K562 (cell line): Measurements from ENCODE around the gene GNB2. TPM values are rescaled to one million over a fixed set of nuclear protein-coding genes. Genes with fewer than 3 reads are reported as not detected.

Source experiments
- ATF3 ChIP-seq, 2 experiments: fragments of 450-650 bp in 1 of 2; sonication (generic) in 1 of 2; formaldehyde crosslinking in 1 of 2; IDR thresholded peaks in 1 of 2; conservative IDR thresholded peaks in 1 of 2; 2 replicates each; pipeline versions ENCODE4 v1.6.1 to v1.8.1; 2016 to 2023; ENCODE audit warnings: mild to moderate bottlenecking in 2 of 2, moderate library complexity in 2 of 2, inconsistent platforms in 1 of 2, missing genetic modification reagents in 1 of 2
- ATF7 ChIP-seq: fragments of 450-650 bp; IDR thresholded peaks from 2 replicates; pipeline ENCODE4 v1.7.1; 2014; ENCODE audit warnings: mild to moderate bottlenecking, moderate library complexity
- CC2D1A ChIP-seq: fragments of 450-650 bp; IDR thresholded peaks from 2 replicates; pipeline ENCODE4 v1.6.1; 2017; ENCODE audit warnings: mild to moderate bottlenecking
- CREB5 ChIP-seq: fragments of 250-450 bp; sonication (Bioruptor Pico); IDR thresholded peaks from 2 replicates; pipeline ENCODE4 v1.5.0; 2020; ENCODE audit warnings: mild to moderate bottlenecking
- ETV6 ChIP-seq, 3 experiments: fragments of 150-350 bp in 1 of 3; sonication (generic) in 1 of 3; formaldehyde crosslinking in 1 of 3; IDR thresholded peaks; 2 replicates each; pipeline versions ENCODE4 v1.6.1 to v1.8.0; 2014 to 2022; ENCODE audit warnings: borderline replicate concordance in 2 of 3, low read depth in 2 of 3, antibody characterized with exemption in 1 of 3, low read length in 1 of 3, mild to moderate bottlenecking in 1 of 3, missing genetic modification reagents in 1 of 3
- FOS ChIP-seq: IDR thresholded peaks from 3 replicates; pipeline ENCODE4 v1.6.1; 2011; ENCODE audit not compliant: insufficient read length; ENCODE audit errors: extremely low read depth
- FOXA1 ChIP-seq: fragments of 450-650 bp; IDR thresholded peaks from 2 replicates; pipeline ENCODE4 v1.6.1; 2016; ENCODE audit warnings: mild to moderate bottlenecking, borderline replicate concordance
- FOXA3 ChIP-seq, 2 experiments: fragments of 450-650 bp in 1 of 2; sonication (generic) in 1 of 2; formaldehyde crosslinking; IDR thresholded peaks in 1 of 2; conservative IDR thresholded peaks in 1 of 2; 2 replicates each; pipeline versions ENCODE4 v1.4.0 to v1.8.0; 2020 to 2022; ENCODE audit warnings: mild to moderate bottlenecking in 2 of 2, missing genetic modification reagents in 1 of 2
- FUS ChIP-seq: fragments of 200-400 bp; formaldehyde crosslinking; optimal IDR thresholded peaks from 2 replicates; pipeline ENCODE3; 2017; ENCODE audit warnings: low read depth, low read length
- HMGN3 ChIP-seq: IDR thresholded peaks from 2 replicates; pipeline ENCODE4 v1.6.1; 2011; ENCODE audit warnings: borderline replicate concordance, low read depth, mild to moderate bottlenecking, mixed read lengths, low read length; ENCODE audit not compliant: insufficient read length; ENCODE audit errors: extremely low read depth
- HNRNPUL1 ChIP-seq: fragments of 200-400 bp; formaldehyde crosslinking; IDR thresholded peaks from 2 replicates; pipeline ENCODE4 v1.6.1; 2017; ENCODE audit warnings: low read length
- LCOR ChIP-seq: sonication (generic); formaldehyde crosslinking; IDR thresholded peaks from 2 replicates; pipeline ENCODE4 v1.8.0; 2022; ENCODE audit warnings: mild to moderate bottlenecking, missing genetic modification reagents
- NCOA2 ChIP-seq, 2 experiments: fragments of 450-650 bp; IDR thresholded peaks; 2 replicates each; pipeline ENCODE4 v1.6.1; 2018; ENCODE audit warnings: mild to moderate bottlenecking in 2 of 2, moderate library complexity in 1 of 2; ENCODE audit not compliant: partially characterized antibody in 2 of 2
- NR3C1 ChIP-seq: sonication (generic); formaldehyde crosslinking; IDR thresholded peaks from 2 replicates; pipeline ENCODE4 v1.8.1; 2022; ENCODE audit warnings: missing genetic modification reagents
- RBM34 ChIP-seq: fragments of 200-400 bp; formaldehyde crosslinking; IDR thresholded peaks from 2 replicates; pipeline ENCODE4 v1.6.1; 2018; ENCODE audit warnings: low read length, borderline replicate concordance; ENCODE audit not compliant: insufficient read depth
- SOX6 ChIP-seq: fragments of 450-650 bp; IDR thresholded peaks from 2 replicates; pipeline ENCODE4 v1.6.1; 2014; ENCODE audit warnings: mild to moderate bottlenecking
- THRB ChIP-seq: fragments of 450-650 bp; formaldehyde crosslinking; conservative IDR thresholded peaks from 2 replicates; pipeline ENCODE4 v1.4.0; 2022; ENCODE audit warnings: mild to moderate bottlenecking, missing genetic modification characterization
- TOE1 ChIP-seq, 2 experiments: fragments of 450-650 bp in 1 of 2; sonication (generic) in 1 of 2; formaldehyde crosslinking in 1 of 2; IDR thresholded peaks; 2 replicates each; pipeline versions ENCODE4 v1.7.1 to v1.8.0; 2016 to 2022; ENCODE audit warnings: borderline replicate concordance in 2 of 2, mild to moderate bottlenecking in 2 of 2, antibody characterized with exemption in 1 of 2, inconsistent platforms in 1 of 2, low read depth in 1 of 2, missing genetic modification reagents in 1 of 2, moderate library complexity in 1 of 2
- TRIM28 ChIP-seq: fragments of 450-650 bp; IDR thresholded peaks from 2 replicates; pipeline ENCODE4 v1.6.1; 2017
- ZBTB1 ChIP-seq: sonication (generic); formaldehyde crosslinking; IDR thresholded peaks from 2 replicates; pipeline ENCODE4 v1.8.1; 2023; ENCODE audit warnings: missing genetic modification reagents, low read depth, mild to moderate bottlenecking, borderline replicate concordance
- ZBTB17 ChIP-seq: fragments of 450-650 bp; formaldehyde crosslinking; IDR thresholded peaks from 2 replicates; pipeline ENCODE4 v1.4.0; 2020; ENCODE audit warnings: mild to moderate bottlenecking
- ZC3H11A ChIP-seq: IDR thresholded peaks from 2 replicates; pipeline ENCODE4 v1.6.1; 2012; ENCODE audit warnings: low read depth, low read length, improper control_type of control experiment
- ZKSCAN8 ChIP-seq: fragments of 200-800 bp; sonication (Bioruptor generic); IDR thresholded peaks from 2 replicates; pipeline ENCODE4 v1.6.1; 2016; ENCODE audit warnings: missing genetic modification characterization, missing compliant biosample characterization
- polyA plus RNA-seq, 8 experiments: library from polyadenylated mRNA; depleted of rRNA in 4 of 8; stranded (reverse) in 5 of 8; unstranded in 3 of 8; fragments of >200 nt; fragmentation: Nextera tagmentation in 2 of 8; fragmentation: Illumina TruSeq in 1 of 8; extraction: Ambion mirVana in 2 of 8; extraction: Trizol in 1 of 8; gene quantifications; 2 replicates each; pipeline versions ENCODE4 v1.2.1 to v1.2.3, GENCODE V29; 2011 to 2014; ENCODE audit warnings: inconsistent platforms in 1 of 8, missing spikeins in 1 of 8
- total RNA-seq, 7 experiments: library from RNA; depleted of rRNA in 6 of 7; stranded (reverse); fragments of >200 nt in 6 of 7; fragmentation: Illumina TruSeq in 2 of 7; extraction: Trizol in 2 of 7; gene quantifications; 2 replicates each; pipeline versions ENCODE4 v1.2.1 to v1.2.3, GENCODE V29; 2011 to 2021; ENCODE audit warnings: low replicate concordance in 1 of 7

The GNB2 gene
- total and polyA plus RNA-seq, 9 of the 15 experiments (the other 6 are each of a cell fraction or from before 2014, with no cell fraction given): 0.65 to 320 (median 104) TPM

GRCh38 chr7:100655908-100656674, 17.4 kb upstream of the GNB2 start, which contains the start of gene ACTL6B (continued):
- TF ChIP-seq CREB5 (CRISPR knock-in tag) (no peak), SOX6 (peak; percentile 74), HNRNPUL1 (no peak), THRB (CRISPR knock-in tag) (no peak), LCOR (peak; percentile 98), NCOA2 (IDR thresholded peaks at IDR 0.05; ENCODE audit: partially characterized antibody in 2 of 2) (no peak), ETV6 (IDR thresholded peaks at IDR 0.05; ENCODE audit: borderline replicate concordance in 1 of 2, low read depth in 2 of 2, low read length in 1 of 2) (peak in 1 of 2 experiments; percentile 43; a peak in 1 of 4 replicates), ETV6 (CRISPR knock-in tag; IDR thresholded peaks at IDR 0.05; ENCODE audit: borderline replicate concordance) (peak; percentile 74; the same call in 1 of the 2 replicates), HMGN3 (peak; percentile 93), ATF7 (peak; percentile 56; the same call in 1 of the 2 replicates), ZC3H11A (no peak), RBM34 (no peak), ATF3 (IDR thresholded peaks at IDR 0.05) (no peak), ATF3 (CRISPR knock-in tag; conservative IDR thresholded peaks at IDR 0.05) (0 out of 2 replicates have a peak, but pooled peaks have one; percentile 65), TRIM28 (no peak), ZBTB1 (peak; percentile 76; the same call in 1 of the 2 replicates), FOXA3 (CRISPR knock-in tag; conservative IDR thresholded peaks at IDR 0.05 in 1 of 2, IDR thresholded peaks at IDR 0.05 in 1 of 2) (peak in 1 of 2 experiments; percentile 84; a peak in 2 of 4 replicates), NR3C1 (CRISPR knock-in tag) (peak; percentile 91; the same call in 1 of the 2 replicates), ZKSCAN8 (CRISPR knock-in tag) (no peak), FOXA1 (no peak), FOS (peak; percentile 39), TOE1 (IDR thresholded peaks at IDR 0.05; ENCODE audit: borderline replicate concordance) (peak; percentile 76; the same call in 1 of the 2 replicates), TOE1 (CRISPR knock-in tag; IDR thresholded peaks at IDR 0.05; ENCODE audit: borderline replicate concordance, low read depth) (no peak), ZBTB17 (0 out of 2 replicates have a peak, but pooled peaks have one; percentile 42), CC2D1A (peak; percentile 100), FUS (peak; percentile 52)
